GM19455 (cell line): ENCODE data around the gene BABAM2.
A peak's percentile ranks its signal among the peaks of the same experiment; 100 is the strongest.
"Not testable (repeated sequence)": the region's sequence is repeated elsewhere in the genome, so short reads cannot be mapped to it uniquely, and the experiment has no call there.

Experiments
- ATAC-seq: cut with Tn5 transposase; IDR thresholded peaks from one replicate; pipeline ENCODE4 v1.9.1; 2021; ENCODE audit not compliant: unreplicated experiment

Gene BABAM2

GRCh38 chr2:28228434-28228995 lies 338.0 kb downstream of the BABAM2 start:
- no peak for ATAC-seq

GRCh38 chr2:28231110-28231631 lies 340.6 kb downstream of the BABAM2 start:
- no peak for ATAC-seq

- ATAC-seq: no peak
Measured at GRCh38 chr2:28232295-28232694, 341.8 kb downstream of the BABAM2 start.

GRCh38 chr2:28233164-28233676 lies 342.7 kb downstream of the BABAM2 start:
- ATAC-seq: no peak

GRCh38 chr2:28234807-28235206 lies 344.3 kb downstream of the BABAM2 start:
- no peak for ATAC-seq

- no peak for ATAC-seq
Measured at GRCh38 chr2:28239207-28239606, 348.7 kb downstream of the BABAM2 start.

GRCh38 chr2:28240937-28241336 lies 350.4 kb downstream of the BABAM2 start:
- ATAC-seq: no peak

- ATAC-seq: no peak
Measured at GRCh38 chr2:28247290-28247689, 356.8 kb downstream of the BABAM2 start.

- ATAC-seq: no peak
Measured at GRCh38 chr2:28247734-28248133, 357.2 kb downstream of the BABAM2 start.

GRCh38 chr2:28248511-28248910 lies 358.0 kb downstream of the BABAM2 start:
- no peak for ATAC-seq

GRCh38 chr2:28250006-28250405 lies 359.5 kb downstream of the BABAM2 start:
- ATAC-seq: no peak

- ATAC-seq: no peak
Measured at GRCh38 chr2:28251337-28251736, 360.8 kb downstream of the BABAM2 start.

GRCh38 chr2:28252311-28252710 lies 361.8 kb downstream of the BABAM2 start:
- peak; percentile 83 for ATAC-seq

GRCh38 chr2:28253543-28253942 lies 363.0 kb downstream of the BABAM2 start:
- no peak for ATAC-seq

- ATAC-seq: not testable (repeated sequence)
Measured at GRCh38 chr2:28255231-28255630, 364.7 kb downstream of the BABAM2 start.

- no peak for ATAC-seq
Measured at GRCh38 chr2:28257182-28257581, 366.7 kb downstream of the BABAM2 start.

- not testable (repeated sequence) for ATAC-seq
Measured at GRCh38 chr2:28259226-28259625, 368.7 kb downstream of the BABAM2 start.

GRCh38 chr2:28263690-28264089 lies 373.2 kb downstream of the BABAM2 start:
- no peak for ATAC-seq

GRCh38 chr2:28267282-28267681 lies 376.8 kb downstream of the BABAM2 start:
- ATAC-seq: no peak

- ATAC-seq: no peak
Measured at GRCh38 chr2:28268386-28268785, 377.9 kb downstream of the BABAM2 start.

GRCh38 chr2:28269019-28269784 lies 378.7 kb downstream of the BABAM2 start:
- ATAC-seq: no peak

- no peak for ATAC-seq
Measured at GRCh38 chr2:28270456-28271152, 380.1 kb downstream of the BABAM2 start.
